Neuronal stem cell (in vitro differentiated cells): ENCODE data around the gene SSBP3.

ENCODE experiments used
- DNase-seq: peaks from one replicate; pipeline ENCODE4 v3.0.0-alpha.2; 2013; ENCODE audit warnings: low spot score
- H2AFZ ChIP-seq: one replicate; pipeline ENCODE4 v1.6.1; 2013; ENCODE audit warnings: mild to moderate bottlenecking, low read length, inconsistent platforms
- H2AK5ac ChIP-seq: 2 replicates; pipeline ENCODE4 v1.6.1; 2013; ENCODE audit warnings: low read depth, mild to moderate bottlenecking, inconsistent platforms, low read length, moderate library complexity, mixed read lengths
- H2BK120ac ChIP-seq: 2 replicates; pipeline ENCODE4 v1.6.1; 2013; ENCODE audit warnings: low read depth, mild to moderate bottlenecking, inconsistent platforms, low read length, moderate library complexity, mixed read lengths
- H2BK12ac ChIP-seq: one replicate; pipeline ENCODE4 v1.6.1; 2013; ENCODE audit warnings: low read length, inconsistent platforms
- H2BK15ac ChIP-seq: 2 replicates; pipeline ENCODE4 v1.6.1; 2013; ENCODE audit warnings: mild to moderate bottlenecking, low read length, inconsistent platforms, mixed read lengths
- H2BK5ac ChIP-seq: one replicate; pipeline ENCODE4 v1.6.1; 2013; ENCODE audit warnings: inconsistent platforms, mild to moderate bottlenecking, low read length, moderate library complexity
- H3K14ac ChIP-seq: one replicate; pipeline ENCODE4 v1.6.1; 2013; ENCODE audit warnings: low read length, inconsistent platforms
- H3K18ac ChIP-seq: 2 replicates; pipeline ENCODE4 v1.6.1; 2013; ENCODE audit warnings: low read length, inconsistent platforms
- H3K23ac ChIP-seq: 2 replicates; pipeline ENCODE4 v1.6.1; 2013; ENCODE audit warnings: low read depth, mild to moderate bottlenecking, mixed read lengths, low read length, inconsistent platforms; ENCODE audit not compliant: poor library complexity
- H3K27ac ChIP-seq: replicated peaks from 3 replicates; pipeline ENCODE4 v1.5.1; 2013; ENCODE audit warnings: low read length, inconsistent platforms
- H3K27me3 ChIP-seq, 3 experiments: 2 replicates each; pipeline ENCODE4 v1.6.1; 2013; ENCODE audit warnings: low read length in 3 of 3, mild to moderate bottlenecking in 2 of 3, inconsistent platforms in 1 of 3, low read depth in 1 of 3, mixed read lengths in 1 of 3, moderate library complexity in 1 of 3; ENCODE audit not compliant: control insufficient read depth in 3 of 3, insufficient read depth in 3 of 3
- H3K36me3 ChIP-seq, 2 donors: replicated peaks in 1 of 2; 2 replicates each; pipeline ENCODE4 v1.6.1; 2013; ENCODE audit warnings: low read length in 2 of 2; ENCODE audit not compliant: control insufficient read depth in 2 of 2, insufficient read depth in 2 of 2
- H3K4ac ChIP-seq: 2 replicates; pipeline ENCODE4 v1.6.1; 2013; ENCODE audit warnings: inconsistent platforms, mild to moderate bottlenecking, low read length, moderate library complexity
- H3K4me1 ChIP-seq, 2 donors: 1 replicate in 1 of 2; 2 replicates in 1 of 2; pipeline ENCODE4 v1.6.1; 2013; ENCODE audit warnings: low read length in 2 of 2, low read depth in 1 of 2; ENCODE audit not compliant: control insufficient read depth in 2 of 2, insufficient read depth in 1 of 2
- H3K4me2 ChIP-seq: one replicate; pipeline ENCODE4 v1.6.1; 2013; ENCODE audit warnings: mild to moderate bottlenecking, low read length, inconsistent platforms; ENCODE audit not compliant: insufficient read depth, poor library complexity, severe bottlenecking
- H3K4me3 ChIP-seq, 2 donors: 2 replicates each; pipeline ENCODE4 v1.5.1; 2013; ENCODE audit warnings: low read length in 2 of 2, mild to moderate bottlenecking in 2 of 2, inconsistent platforms in 1 of 2, moderate library complexity in 1 of 2
- H3K79me1 ChIP-seq: one replicate; pipeline ENCODE4 v1.6.1; 2013; ENCODE audit warnings: low read depth, mild to moderate bottlenecking, inconsistent platforms, low read length, moderate library complexity
- H3K9ac ChIP-seq: one replicate; pipeline ENCODE4 v1.6.1; 2013; ENCODE audit warnings: mild to moderate bottlenecking, low read depth, low read length, inconsistent platforms; ENCODE audit not compliant: poor library complexity
- H3K9me3 ChIP-seq, 2 donors: replicated peaks in 1 of 2; 2 replicates each; pipeline versions ENCODE3 to v1.6.1; 2013; ENCODE audit warnings: low read length in 2 of 2, mild to moderate bottlenecking in 2 of 2, inconsistent platforms in 1 of 2, low read depth in 1 of 2, mixed read lengths in 1 of 2, moderate library complexity in 1 of 2; ENCODE audit not compliant: control insufficient read depth in 2 of 2, insufficient read depth in 1 of 2
- H4K8ac ChIP-seq: one replicate; pipeline ENCODE4 v1.6.1; 2013; ENCODE audit warnings: low read depth, mild to moderate bottlenecking, inconsistent platforms, low read length, moderate library complexity
- H4K91ac ChIP-seq: one replicate; pipeline ENCODE4 v1.6.1; 2013; ENCODE audit warnings: low read length, low read depth, mild to moderate bottlenecking, inconsistent platforms; ENCODE audit not compliant: poor library complexity
- WGBS, 2 donors: extraction: QIAGEN DNeasy Blood & Tissue Kit; methylation state at CpG; one replicate each; pipeline ENCODE4 v1.1.7; 2013; ENCODE audit warnings: missing lambda C conversion rate in 2 of 2, mixed read lengths in 1 of 2; ENCODE audit not compliant: insufficient read length in 2 of 2, insufficient replicate concordance in 1 of 2; ENCODE audit errors: extremely low coverage in 2 of 2; 5-methylcytosine and 5-hydroxymethylcytosine counted together

SSBP3 gene

GRCh38 chr1:54230507-54231339 lies 175.5 kb downstream of the SSBP3 start:
- no peak overlapping the region for H3K23ac ChIP-seq
- no peak overlapping the region for H3K4me3 ChIP-seq
- no peak overlapping the region for H3K14ac ChIP-seq
- H3K9me3 ChIP-seq = no peaks in the 10 kb centered on the region
- H3K27me3 ChIP-seq = no peaks in the 10 kb centered on the region
- WGBS, 2 donors = no CpG with 5 or more reads among the region's 15 CpGs
- H3K4me1 ChIP-seq = peaks cover 8 to 18% of the 10 kb centered on the region in 2 donors
- no peak overlapping the region for H2AK5ac ChIP-seq
- no peak overlapping the region for H3K18ac ChIP-seq
- no peak overlapping the region for H4K91ac ChIP-seq
- peaks cover 0 to 74% of the 10 kb centered on the region in 2 donors for H3K36me3 ChIP-seq
- no peak overlapping the region for H2BK15ac ChIP-seq
- no peak overlapping the region for H3K27ac ChIP-seq
- H4K8ac ChIP-seq = no peak overlapping the region
- no peak overlapping the region for H3K9ac ChIP-seq
- no peak overlapping the region for H2BK120ac ChIP-seq
- no peaks in the 10 kb centered on the region for H3K79me1 ChIP-seq
- no peak overlapping the region for H3K4me2 ChIP-seq
- DNase-seq = no peak
- no peak overlapping the region for H2AFZ ChIP-seq
- H2BK5ac ChIP-seq = no peak overlapping the region
- no peak overlapping the region for H3K4ac ChIP-seq
- no peak overlapping the region for H2BK12ac ChIP-seq

GRCh38 chr1:54229281-54229891 lies 176.8 kb downstream of the SSBP3 start:
- Histone ChIP-seq H3K18ac (peak overlapping the region; percentile 51), H4K91ac (no peak overlapping the region), H4K8ac (peak overlapping the region; percentile 72), H3K4me2 (no peak overlapping the region), H3K27me3 (no peaks in the 10 kb centered on the region), H3K4ac (peak overlapping the region; percentile 17), H3K9ac (no peak overlapping the region), H2BK12ac (no peak overlapping the region), H3K23ac (peak overlapping the region; percentile 11), H3K79me1 (no peaks in the 10 kb centered on the region), H3K4me1 (peaks cover 11 to 20% of the 10 kb centered on the region in 2 donors), H2BK15ac (no peak overlapping the region), H2AK5ac (no peak overlapping the region), H2BK5ac (no peak overlapping the region), H3K9me3 (no peaks in the 10 kb centered on the region), H3K36me3 (peaks cover 1 to 76% of the 10 kb centered on the region in 2 donors), H2AFZ (no peak overlapping the region), H3K27ac (no peak overlapping the region), H2BK120ac (no peak overlapping the region), H3K14ac (no peak overlapping the region), H3K4me3 (no peak overlapping the region)
- no peak for DNase-seq
- no CpG with 5 or more reads among the region's 11 CpGs for WGBS, 2 donors

- Histone ChIP-seq H3K14ac (peak overlapping the region; percentile 58), H3K79me1 (no peaks in the 10 kb centered on the region), H3K4me2 (no peak overlapping the region), H2BK15ac (no peak overlapping the region), H3K4me1 (peaks cover 11 to 20% of the 10 kb centered on the region in 2 donors), H2BK12ac (no peak overlapping the region), H3K4me3 (no peak overlapping the region), H2BK120ac (no peak overlapping the region), H3K27ac (no peak overlapping the region), H2AFZ (no peak overlapping the region), H3K36me3 (peaks cover 1 to 80% of the 10 kb centered on the region in 2 donors), H3K27me3 (no peaks in the 10 kb centered on the region), H3K9me3 (no peaks in the 10 kb centered on the region), H4K8ac (no peak overlapping the region), H4K91ac (no peak overlapping the region), H3K23ac (peak overlapping the region; percentile 11), H2BK5ac (no peak overlapping the region), H2AK5ac (peak overlapping the region; percentile 41), H3K4ac (no peak overlapping the region), H3K18ac (peak overlapping the region; percentile 74), H3K9ac (no peak overlapping the region)
- whole genome bisulfite sequencing, 2 donors = no CpG with 5 or more reads among the region's 13 CpGs
- DNase-seq = no peak
Observed at GRCh38 chr1:54228638-54229079, 177.5 kb downstream of the SSBP3 start.

GRCh38 chr1:54227891-54228310 lies 178.3 kb downstream of the SSBP3 start:
- Histone ChIP-seq H2BK12ac (no peak overlapping the region), H3K18ac (no peak overlapping the region), H3K4me3 (no peak overlapping the region), H3K27me3 (no peaks in the 10 kb centered on the region), H2BK5ac (no peak overlapping the region), H3K4me2 (no peak overlapping the region), H3K4ac (no peak overlapping the region), H2BK120ac (no peak overlapping the region), H3K14ac (no peak overlapping the region), H4K8ac (no peak overlapping the region), H3K79me1 (no peaks in the 10 kb centered on the region), H3K36me3 (peaks cover 1 to 80% of the 10 kb centered on the region in 2 donors), H2BK15ac (no peak overlapping the region), H3K27ac (no peak overlapping the region), H2AK5ac (no peak overlapping the region), H4K91ac (no peak overlapping the region), H2AFZ (no peak overlapping the region), H3K9ac (no peak overlapping the region), H3K9me3 (no peaks in the 10 kb centered on the region), H3K4me1 (peaks cover 11 to 20% of the 10 kb centered on the region in 2 donors), H3K23ac (no peak overlapping the region)
- no CpG with 5 or more reads among the region's 17 CpGs for WGBS, 2 donors
- no peak for DNase-seq
